ENCODE data around the gene SLC45A2.
"Not testable (repeated sequence)": the region's sequence is repeated elsewhere in the genome, so short reads cannot be mapped to it uniquely, and the experiment has no call there.

Gene SLC45A2

DNA sequence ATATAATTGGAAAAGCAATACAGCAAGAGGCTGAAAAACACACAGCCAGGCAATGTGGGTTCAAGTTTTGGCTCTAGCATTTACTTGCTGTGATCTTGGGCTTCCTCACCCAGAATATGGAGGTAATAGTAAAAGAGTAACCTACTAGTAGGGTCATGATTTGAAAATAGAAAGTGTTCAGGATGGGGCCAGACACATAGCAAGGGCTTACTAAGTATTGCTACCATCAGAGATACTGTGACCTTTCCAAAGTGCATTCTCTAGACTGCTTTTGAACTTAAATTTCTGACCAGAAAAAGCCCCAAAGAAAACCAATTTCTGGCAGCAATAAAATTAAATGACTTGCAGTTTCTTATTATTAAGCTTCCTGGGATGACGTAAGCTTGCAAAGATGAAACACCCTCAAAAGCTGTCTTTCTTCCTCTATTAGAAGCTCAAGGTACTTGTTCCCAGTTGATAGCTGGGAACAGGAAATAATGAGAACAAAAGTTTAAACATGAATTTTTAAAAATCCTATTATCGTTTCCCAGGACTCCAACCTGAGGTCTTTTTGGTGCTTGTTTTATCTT, 20.3 kb downstream of the SLC45A2 start:
- DNase-seq (ENCODE audit: low read depth, low spot score), result no peak
- no peak overlapping the region for H3K4me3 ChIP-seq (ENCODE audit: low read depth, low read length)
- in situ Hi-C loops (cut with HindIII; ENCODE audit: low sequenced_read_pairs), result no loop called here
- TF ChIP-seq CTCF (IDR thresholded peaks at IDR 0.05; ENCODE audit: low read depth, low read length), result no peak

DNA sequence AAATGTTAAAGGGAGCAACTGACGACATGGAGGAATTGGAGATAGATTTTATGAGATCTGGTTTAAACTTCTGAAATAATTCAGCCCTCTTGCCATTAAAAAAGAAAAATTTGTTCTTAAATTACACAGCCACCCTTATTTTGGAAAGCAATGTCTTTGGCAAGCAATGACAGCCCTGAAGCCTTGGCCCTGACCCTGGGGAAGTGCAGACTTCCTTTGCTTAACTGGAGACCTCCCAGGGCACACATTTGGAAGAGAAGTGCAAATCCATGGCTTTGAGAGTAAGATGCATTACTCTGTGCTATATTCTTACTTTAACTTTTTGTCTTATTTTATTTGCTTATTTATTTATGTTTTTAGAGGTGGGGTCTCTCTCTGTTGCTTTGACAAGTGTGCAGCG, 26.3 kb downstream of the SLC45A2 start:
- no peak overlapping the region for H3K4me3 ChIP-seq (ENCODE audit: low read depth, low read length)
- in situ Hi-C loops (cut with HindIII; ENCODE audit: low sequenced_read_pairs), result no loop called here
- no peak for TF ChIP-seq CTCF (IDR thresholded peaks at IDR 0.05; ENCODE audit: low read depth, low read length)
- no peak for DNase-seq (ENCODE audit: low read depth, low spot score)

GRCh38 chr5:33957577-33958150, 26.8 kb downstream of the SLC45A2 start:
- DNase-seq (ENCODE audit: low read depth, low spot score), result no peak
- H3K4me3 ChIP-seq (ENCODE audit: low read depth, low read length), result no peak overlapping the region
- no peak for TF ChIP-seq CTCF (IDR thresholded peaks at IDR 0.05; ENCODE audit: low read depth, low read length)
- in situ Hi-C loops (cut with HindIII; ENCODE audit: low sequenced_read_pairs), result no loop called here

DNA sequence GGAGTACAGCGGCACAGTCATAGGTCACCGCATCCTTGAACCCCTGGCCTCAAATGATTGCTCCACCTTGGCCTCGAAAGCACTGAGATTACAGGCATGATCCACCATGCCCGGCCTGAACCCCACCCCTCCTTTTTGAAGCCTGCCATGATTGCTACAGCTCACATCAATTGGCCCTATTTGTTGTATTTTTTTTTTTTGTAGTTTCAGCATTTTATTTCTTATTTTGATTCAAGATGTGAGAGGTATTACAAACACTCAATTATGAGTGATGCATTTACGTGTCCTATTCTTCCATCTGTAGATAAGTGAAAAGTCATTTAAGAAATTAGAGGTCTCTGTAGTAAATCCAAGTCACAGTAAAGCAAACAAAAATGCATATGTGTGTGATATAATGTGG, 32.3 kb downstream of the SLC45A2 start:
- H3K4me3 ChIP-seq (ENCODE audit: low read depth, low read length); in situ Hi-C loops (cut with HindIII; ENCODE audit: low sequenced_read_pairs); DNase-seq (ENCODE audit: low read depth, low spot score): not testable (repeated sequence)

- no peak for DNase-seq (ENCODE audit: low read depth, low spot score)
- no peak overlapping the region for H3K4me3 ChIP-seq (ENCODE audit: low read depth, low read length)
- no peak for TF ChIP-seq CTCF (IDR thresholded peaks at IDR 0.05; ENCODE audit: low read depth, low read length)
- in situ Hi-C loops (cut with HindIII; ENCODE audit: low sequenced_read_pairs), result no loop called here
Measured at GRCh38 chr5:33944543-33945132, 39.9 kb downstream of the SLC45A2 start.

GRCh38 chr5:33941090-33941489, 43.4 kb downstream of the SLC45A2 start:
- no peak overlapping the region for H3K4me3 ChIP-seq (ENCODE audit: low read depth, low read length)
- in situ Hi-C loops (cut with HindIII; ENCODE audit: low sequenced_read_pairs), result no loop called here

More at GRCh38 chr5:33941090-33941489, 43.4 kb downstream of the SLC45A2 start:
- DNase-seq (ENCODE audit: low read depth, low spot score), result no peak
- no peak for TF ChIP-seq CTCF (IDR thresholded peaks at IDR 0.05; ENCODE audit: low read depth, low read length)
